B cell (primary cell): ENCODE data around the gene MFF.

Source experiments
- EZH2 ChIP-seq: IDR thresholded peaks from 2 replicates; pipeline ENCODE4 v1.6.1; 2012; ENCODE audit warnings: borderline replicate concordance, low read depth, mild to moderate bottlenecking, moderate library complexity, low read length; ENCODE audit not compliant: insufficient read depth, poor library complexity, severe bottlenecking
- TF ChIP-seq, protein P1 (sequence below): fragments of 200-600 bp; IDR thresholded peaks from one replicate; pipeline ENCODE4 v1.8.0; 2022; ENCODE audit warnings: antibody characterized with exemption, mild to moderate bottlenecking

DNA sequence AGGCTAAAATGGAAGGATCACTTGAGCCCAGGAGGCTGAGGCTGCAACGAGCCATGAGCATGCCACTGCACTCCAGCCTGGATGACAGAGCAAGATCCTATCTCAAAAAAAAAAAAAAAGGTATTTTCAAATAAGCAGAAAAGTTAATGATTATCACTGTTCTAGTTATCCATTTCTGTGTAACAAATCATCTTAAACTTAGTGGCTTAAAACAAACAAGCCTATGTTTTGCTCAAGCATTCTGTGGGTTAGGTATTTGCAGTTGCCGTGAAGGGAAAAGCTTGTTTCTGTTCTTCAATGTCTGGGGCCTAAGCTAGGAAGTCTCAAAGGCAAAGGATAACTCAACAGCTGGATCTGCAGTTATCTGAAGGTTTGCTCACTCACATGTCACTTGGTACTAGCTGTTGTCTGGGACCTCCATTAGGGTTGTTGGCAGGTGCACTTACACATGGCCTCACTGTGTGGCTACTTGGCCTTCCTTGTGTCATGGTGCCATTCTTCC, 14.1 kb downstream of the MFF start:
- TF ChIP-seq EZH2, result no peak
- TF ChIP-seq, protein P1, sequence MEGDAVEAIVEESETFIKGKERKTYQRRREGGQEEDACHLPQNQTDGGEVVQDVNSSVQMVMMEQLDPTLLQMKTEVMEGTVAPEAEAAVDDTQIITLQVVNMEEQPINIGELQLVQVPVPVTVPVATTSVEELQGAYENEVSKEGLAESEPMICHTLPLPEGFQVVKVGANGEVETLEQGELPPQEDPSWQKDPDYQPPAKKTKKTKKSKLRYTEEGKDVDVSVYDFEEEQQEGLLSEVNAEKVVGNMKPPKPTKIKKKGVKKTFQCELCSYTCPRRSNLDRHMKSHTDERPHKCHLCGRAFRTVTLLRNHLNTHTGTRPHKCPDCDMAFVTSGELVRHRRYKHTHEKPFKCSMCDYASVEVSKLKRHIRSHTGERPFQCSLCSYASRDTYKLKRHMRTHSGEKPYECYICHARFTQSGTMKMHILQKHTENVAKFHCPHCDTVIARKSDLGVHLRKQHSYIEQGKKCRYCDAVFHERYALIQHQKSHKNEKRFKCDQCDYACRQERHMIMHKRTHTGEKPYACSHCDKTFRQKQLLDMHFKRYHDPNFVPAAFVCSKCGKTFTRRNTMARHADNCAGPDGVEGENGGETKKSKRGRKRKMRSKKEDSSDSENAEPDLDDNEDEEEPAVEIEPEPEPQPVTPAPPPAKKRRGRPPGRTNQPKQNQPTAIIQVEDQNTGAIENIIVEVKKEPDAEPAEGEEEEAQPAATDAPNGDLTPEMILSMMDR, result no peak
